Trophoblast cell (in vitro differentiated cells and primary cell): Measurements from ENCODE around the gene TSPAN5.

Experiments used
- DNase-seq, 2 donors: peaks; one replicate each; pipeline ENCODE4 v3.0.0-alpha.2; 2016
- H2AFZ ChIP-seq: 2 replicates; pipeline ENCODE4 v1.6.1; 2013; ENCODE audit warnings: low read length, moderate library complexity, mild to moderate bottlenecking; ENCODE audit not compliant: insufficient read depth, poor library complexity
- H2AK5ac ChIP-seq: 2 replicates; pipeline ENCODE4 v1.6.1; 2013; ENCODE audit warnings: mild to moderate bottlenecking, low read length
- H2BK120ac ChIP-seq: 2 replicates; pipeline ENCODE4 v1.6.1; 2013; ENCODE audit warnings: low read length, mild to moderate bottlenecking, moderate library complexity; ENCODE audit not compliant: insufficient read depth, poor library complexity
- H2BK12ac ChIP-seq: 2 replicates; pipeline ENCODE4 v1.6.1; 2013; ENCODE audit warnings: mild to moderate bottlenecking, low read length, moderate library complexity
- H2BK5ac ChIP-seq: 2 replicates; pipeline ENCODE4 v1.6.1; 2013; ENCODE audit warnings: low read length, low read depth, moderate library complexity, mild to moderate bottlenecking; ENCODE audit not compliant: poor library complexity
- H3K14ac ChIP-seq: 2 replicates; pipeline ENCODE4 v1.6.1; 2013; ENCODE audit warnings: mild to moderate bottlenecking, low read length
- H3K18ac ChIP-seq: 2 replicates; pipeline ENCODE4 v1.6.1; 2013; ENCODE audit warnings: mild to moderate bottlenecking, low read length
- H3K23ac ChIP-seq: 2 replicates; pipeline ENCODE4 v1.6.1; 2013; ENCODE audit warnings: low read length
- H3K27ac ChIP-seq: 2 replicates; pipeline ENCODE4 v1.5.1; 2013; ENCODE audit warnings: low read depth, mild to moderate bottlenecking, inconsistent platforms, low read length, moderate library complexity
- H3K27me3 ChIP-seq: 2 replicates; pipeline ENCODE4 v1.6.1; 2013; ENCODE audit warnings: inconsistent platforms, mild to moderate bottlenecking, low read length, moderate library complexity; ENCODE audit not compliant: insufficient read depth
- H3K36me3 ChIP-seq, 2 experiments: 1 replicate in 1 of 2; 2 replicates in 1 of 2; pipeline ENCODE4 v1.6.1; 2013; ENCODE audit warnings: low read length in 2 of 2, mild to moderate bottlenecking in 2 of 2, moderate library complexity in 1 of 2; ENCODE audit not compliant: insufficient read depth in 2 of 2, control insufficient read depth in 1 of 2
- H3K4ac ChIP-seq: 2 replicates; pipeline ENCODE4 v1.6.1; 2013; ENCODE audit warnings: low read depth, mild to moderate bottlenecking, low read length, moderate library complexity
- H3K4me1 ChIP-seq, 2 experiments: 1 replicate in 1 of 2; 2 replicates in 1 of 2; pipeline ENCODE4 v1.6.1; 2013; ENCODE audit warnings: low read length in 2 of 2, mild to moderate bottlenecking in 2 of 2, moderate library complexity in 1 of 2; ENCODE audit not compliant: insufficient read depth in 2 of 2, control insufficient read depth in 1 of 2
- H3K4me2 ChIP-seq: 2 replicates; pipeline ENCODE4 v1.6.1; 2013; ENCODE audit warnings: inconsistent platforms, mild to moderate bottlenecking, low read length, moderate library complexity
- H3K4me3 ChIP-seq: 2 replicates; pipeline ENCODE4 v1.5.1; 2013; ENCODE audit warnings: mild to moderate bottlenecking, low read depth, low read length, inconsistent platforms
- H3K79me1 ChIP-seq: one replicate; pipeline ENCODE4 v1.6.1; 2013; ENCODE audit warnings: low read length
- H3K79me2 ChIP-seq: 2 replicates; pipeline ENCODE4 v1.6.1; 2013; ENCODE audit warnings: low read length, mild to moderate bottlenecking; ENCODE audit not compliant: control insufficient read depth, insufficient read depth, poor library complexity
- H3K9ac ChIP-seq: 2 replicates; pipeline ENCODE4 v1.6.1; 2013; ENCODE audit warnings: mild to moderate bottlenecking, low read length
- H3K9me3 ChIP-seq: 2 replicates; pipeline ENCODE4 v1.6.1; 2013; ENCODE audit warnings: low read depth, mild to moderate bottlenecking, control low read depth, inconsistent platforms, low read length; ENCODE audit not compliant: insufficient read depth
- H4K12ac ChIP-seq: 2 replicates; pipeline ENCODE4 v1.6.1; 2013; ENCODE audit warnings: low read depth, mild to moderate bottlenecking, low read length, moderate library complexity
- H4K8ac ChIP-seq: 2 replicates; pipeline ENCODE4 v1.6.1; 2013; ENCODE audit warnings: low read depth, mild to moderate bottlenecking, low read length, moderate library complexity
- H4K91ac ChIP-seq: one replicate; pipeline ENCODE4 v1.6.1; 2013; ENCODE audit warnings: low read depth, mild to moderate bottlenecking, low read length, moderate library complexity
- WGBS: extraction: QIAGEN DNeasy Blood & Tissue Kit; methylation state at CpG from one replicate; pipeline ENCODE4 v1.1.7; 2013; ENCODE audit warnings: missing lambda C conversion rate; ENCODE audit not compliant: insufficient read length, insufficient coverage; ENCODE audit errors: extremely low coverage; 5-methylcytosine and 5-hydroxymethylcytosine counted together

TSPAN5 gene

DNA sequence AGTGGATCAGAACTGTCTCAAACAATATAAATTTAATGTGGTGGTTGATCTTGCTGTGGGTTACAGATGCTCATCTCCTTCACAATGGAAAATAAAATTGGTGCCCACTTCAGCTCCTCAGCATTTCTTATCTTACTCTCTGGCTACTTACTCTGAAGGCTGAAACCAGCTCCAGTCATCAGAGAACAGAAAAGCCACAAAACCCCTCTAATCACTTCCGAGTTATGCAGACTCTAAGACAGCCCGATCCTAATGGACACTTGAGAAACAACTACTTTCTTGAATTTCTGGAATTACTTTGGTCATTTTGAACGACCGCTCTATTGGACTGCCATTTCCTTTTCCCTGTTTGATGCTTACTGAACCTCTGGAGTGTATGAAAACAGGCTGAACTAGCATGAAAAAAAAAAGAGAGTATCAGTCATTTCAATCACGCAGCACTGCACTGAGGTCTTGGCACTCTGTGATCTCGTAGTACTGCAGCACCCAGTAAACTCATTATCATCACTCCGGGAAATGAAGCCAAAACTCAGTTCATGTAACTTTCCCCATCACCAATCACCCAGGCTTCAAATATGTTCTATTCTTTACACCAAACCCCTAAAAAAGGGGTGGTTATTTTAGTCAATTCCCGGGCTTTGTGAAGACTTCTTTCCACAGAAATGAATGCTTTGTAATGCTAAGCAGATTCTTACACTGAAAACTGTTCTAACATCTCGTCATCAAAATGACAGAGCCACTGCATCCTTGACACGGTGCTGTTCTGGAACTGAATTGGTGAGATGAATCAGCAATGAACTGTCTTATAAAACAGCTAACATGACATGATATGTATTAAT lies 54.5 kb downstream of the TSPAN5 start:
- Histone ChIP-seq H3K14ac (no peak overlapping the region), H3K4me2 (no peak overlapping the region), H3K23ac (no peak overlapping the region), H3K9ac (no peak overlapping the region), H3K4me1 (no peaks in the 10 kb centered on the region), H3K79me1 (no peaks in the 10 kb centered on the region), H3K79me2 (no peaks in the 10 kb centered on the region), H3K27ac (no peak overlapping the region), H2BK5ac (no peak overlapping the region), H3K4ac (no peak overlapping the region), H4K91ac (no peak overlapping the region), H2AFZ (no peak overlapping the region), H3K18ac (no peak overlapping the region), H3K4me3 (no peak overlapping the region), H2BK120ac (no peak overlapping the region), H4K12ac (no peak overlapping the region), H3K9me3 (no peaks in the 10 kb centered on the region), H2BK12ac (no peak overlapping the region), H3K36me3 (peaks cover 0 to 1% of the 10 kb centered on the region in 2 experiments), H4K8ac (no peak overlapping the region), H2AK5ac (no peak overlapping the region), H3K27me3 (no peaks in the 10 kb centered on the region)
- no peak for DNase-seq
- WGBS, result no CpG with 5 or more reads among the region's 10 CpGs

DNA sequence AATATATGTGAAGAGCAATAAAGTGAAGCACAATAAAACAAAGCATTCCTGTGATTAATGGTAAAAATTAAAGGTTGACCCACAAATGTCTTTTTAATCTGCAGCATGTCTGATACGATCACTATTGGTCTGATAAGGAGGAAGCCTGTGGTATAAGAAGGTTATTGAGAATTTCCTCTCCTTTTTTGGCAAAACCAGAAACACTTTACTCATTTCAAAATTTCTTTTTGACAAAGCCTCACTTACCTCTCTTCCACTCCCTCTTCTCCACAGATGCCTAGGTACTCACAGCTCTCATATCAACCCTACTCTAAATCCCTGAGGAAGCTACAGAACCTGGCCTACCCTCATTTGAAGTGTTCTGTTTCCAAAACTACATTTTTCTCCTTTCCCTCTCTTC lies 56.1 kb downstream of the TSPAN5 start:
- Histone ChIP-seq H3K4ac (no peak overlapping the region), H3K23ac (no peak overlapping the region), H4K12ac (no peak overlapping the region), H3K79me2 (no peaks in the 10 kb centered on the region), H3K27me3 (no peaks in the 10 kb centered on the region), H3K9me3 (no peaks in the 10 kb centered on the region), H3K18ac (no peak overlapping the region), H2BK12ac (no peak overlapping the region), H4K91ac (no peak overlapping the region), H3K36me3 (peaks cover 0 to 1% of the 10 kb centered on the region in 2 experiments), H3K27ac (no peak overlapping the region), H2BK120ac (no peak overlapping the region), H3K9ac (no peak overlapping the region), H4K8ac (no peak overlapping the region), H2AFZ (no peak overlapping the region), H3K4me2 (no peak overlapping the region), H2BK5ac (no peak overlapping the region), H3K79me1 (no peaks in the 10 kb centered on the region), H3K4me1 (no peaks in the 10 kb centered on the region), H2AK5ac (no peak overlapping the region), H3K14ac (no peak overlapping the region), H3K4me3 (no peak overlapping the region)
- no peak for DNase-seq
- no CpG with 5 or more reads among the region's 1 CpG for WGBS

DNA sequence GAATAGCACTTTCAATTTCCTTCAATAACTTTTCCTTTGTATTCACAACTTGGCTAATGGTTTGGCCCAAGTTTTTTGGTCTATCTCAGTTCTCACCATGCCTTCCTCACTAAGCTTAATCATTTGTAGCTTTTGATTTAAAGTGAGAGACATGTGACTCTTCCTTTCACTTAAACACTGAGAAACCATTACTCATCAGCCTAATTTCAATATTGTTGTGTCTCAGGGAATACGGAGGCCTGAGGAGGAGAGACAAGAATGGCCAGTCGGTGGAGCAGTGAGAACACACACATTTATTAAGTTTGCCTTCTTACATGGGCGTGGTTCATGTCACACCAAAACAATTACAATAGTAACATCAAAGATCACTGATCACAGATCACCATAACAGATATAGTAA lies 56.7 kb downstream of the TSPAN5 start:
- H3K27ac ChIP-seq, result no peak overlapping the region
- no peak overlapping the region for H3K23ac ChIP-seq
- H3K4ac ChIP-seq, result no peak overlapping the region
- H3K9ac ChIP-seq, result no peak overlapping the region
- H3K14ac ChIP-seq, result no peak overlapping the region
- no peaks in the 10 kb centered on the region for H3K79me1 ChIP-seq
- no peaks in the 10 kb centered on the region for H3K27me3 ChIP-seq
- H3K18ac ChIP-seq, result no peak overlapping the region
- no peak overlapping the region for H2BK5ac ChIP-seq
- DNase-seq, result no peak
- no peak overlapping the region for H2AK5ac ChIP-seq
- H3K9me3 ChIP-seq, result no peaks in the 10 kb centered on the region
- no peaks in the 10 kb centered on the region for H3K79me2 ChIP-seq
- H3K36me3 ChIP-seq, result peaks cover 0 to 1% of the 10 kb centered on the region in 2 experiments
- no peak overlapping the region for H3K4me3 ChIP-seq
- WGBS, result no CpG with 5 or more reads among the region's 3 CpGs
- H2BK12ac ChIP-seq, result no peak overlapping the region
- H4K8ac ChIP-seq, result no peak overlapping the region
- no peak overlapping the region for H4K91ac ChIP-seq
- H3K4me2 ChIP-seq, result no peak overlapping the region
- no peaks in the 10 kb centered on the region for H3K4me1 ChIP-seq
- H4K12ac ChIP-seq, result no peak overlapping the region
- no peak overlapping the region for H2AFZ ChIP-seq
- no peak overlapping the region for H2BK120ac ChIP-seq

DNA sequence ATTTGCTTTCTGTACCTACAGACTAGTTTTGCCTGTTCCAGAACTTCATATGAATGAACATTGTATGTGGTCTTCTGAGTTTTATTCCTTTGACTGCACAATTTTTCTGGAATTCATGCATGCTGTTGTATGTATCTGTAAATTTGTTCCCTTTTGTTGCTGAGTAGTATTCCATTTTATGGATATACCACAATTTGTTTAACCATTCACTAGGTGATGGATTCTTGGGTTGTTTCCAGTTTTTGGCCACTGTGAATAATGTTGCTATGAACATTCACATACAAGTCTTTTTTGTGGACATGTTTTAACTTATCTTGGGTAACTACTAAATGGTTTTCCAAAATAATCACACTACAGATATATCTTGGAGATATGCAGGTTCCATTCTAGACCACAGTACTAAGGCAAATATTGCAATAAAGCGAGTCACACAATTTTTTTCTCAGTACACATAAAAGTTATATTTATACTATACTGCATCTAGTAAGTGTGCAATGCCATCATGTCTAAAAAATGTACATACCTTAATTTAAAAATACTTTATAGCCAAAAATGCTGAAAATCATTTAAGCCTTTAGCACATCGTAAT lies 58.7 kb downstream of the TSPAN5 start:
- Histone ChIP-seq H3K4me2 (no peak overlapping the region), H2AFZ (no peak overlapping the region), H4K12ac (no peak overlapping the region), H3K4ac (no peak overlapping the region), H3K36me3 (peaks cover 0 to 1% of the 10 kb centered on the region in 2 experiments), H3K14ac (no peak overlapping the region), H3K79me2 (no peaks in the 10 kb centered on the region), H3K9ac (no peak overlapping the region), H3K18ac (no peak overlapping the region), H4K8ac (no peak overlapping the region), H3K27ac (no peak overlapping the region), H3K4me1 (no peaks in the 10 kb centered on the region), H3K27me3 (no peaks in the 10 kb centered on the region), H2AK5ac (no peak overlapping the region), H3K23ac (no peak overlapping the region), H4K91ac (no peak overlapping the region), H3K4me3 (no peak overlapping the region), H2BK12ac (no peak overlapping the region), H2BK5ac (no peak overlapping the region), H3K79me1 (no peaks in the 10 kb centered on the region), H3K9me3 (no peaks in the 10 kb centered on the region), H2BK120ac (no peak overlapping the region)
- DNase-seq, result no peak
- no CpG with 5 or more reads among the region's 2 CpGs for WGBS
